GM21786 (cell line): ENCODE measurements around the gene PARN.
A peak's percentile ranks its signal among the peaks of the same experiment; 100 is the strongest.

ENCODE experiments used
- ATAC-seq: cut with Tn5 transposase; IDR thresholded peaks from one replicate; pipeline ENCODE4 v1.9.1; 2021; ENCODE audit not compliant: unreplicated experiment

PARN gene

DNA sequence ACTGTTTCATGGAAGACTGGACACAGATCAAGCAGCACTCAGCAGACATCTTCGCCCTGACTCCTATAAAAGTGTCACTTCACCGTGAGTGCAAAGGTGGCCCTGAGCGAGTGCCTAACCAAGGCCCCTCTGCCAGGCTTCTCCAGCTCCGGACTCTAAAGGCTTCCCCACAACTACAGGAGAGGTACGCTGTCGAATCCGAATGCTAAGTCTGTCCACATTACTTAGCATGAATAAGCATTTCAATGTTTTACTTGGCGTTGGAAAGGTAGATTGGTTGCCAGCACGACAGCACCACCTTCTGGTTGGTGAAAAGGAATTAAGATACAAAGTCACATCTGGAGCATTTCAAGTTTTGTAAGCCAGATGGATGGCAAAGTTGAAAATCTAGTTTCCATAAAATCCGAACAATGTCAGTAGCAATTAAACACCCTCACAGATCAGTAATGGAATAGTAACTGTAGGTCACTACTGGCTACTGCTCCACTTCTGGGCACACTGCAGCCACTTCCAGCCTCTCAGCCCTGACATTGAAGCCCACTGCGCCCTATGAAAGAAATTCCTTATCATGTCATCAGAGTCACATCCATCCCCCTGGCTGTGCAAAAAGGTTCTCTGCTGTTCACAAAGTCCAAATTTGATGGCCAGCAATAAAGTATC is 100.9 kb downstream of the PARN start:
- no peak for ATAC-seq

DNA sequence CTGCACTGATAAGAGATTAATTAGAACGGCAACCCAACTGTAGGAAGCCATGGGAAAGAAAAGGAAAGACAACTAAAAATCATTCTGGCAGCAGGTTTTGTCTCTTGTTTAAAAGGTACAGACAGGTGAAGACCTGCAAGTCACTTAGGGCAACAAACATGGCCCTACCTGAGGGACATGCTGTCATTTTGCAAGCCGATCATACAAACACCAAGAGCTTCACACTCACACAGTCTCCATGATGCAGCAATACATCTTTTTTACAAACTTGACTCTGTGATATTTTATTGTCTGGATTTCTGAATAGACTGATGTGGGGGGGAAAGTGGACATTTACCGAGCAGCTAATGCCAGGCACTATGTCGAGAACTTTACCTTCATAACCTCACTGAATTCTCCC is 101.8 kb downstream of the PARN start:
- ATAC-seq: no peak

GRCh38 chr16:14527411-14528044 is 102.5 kb downstream of the PARN start:
- ATAC-seq: no peak

DNA sequence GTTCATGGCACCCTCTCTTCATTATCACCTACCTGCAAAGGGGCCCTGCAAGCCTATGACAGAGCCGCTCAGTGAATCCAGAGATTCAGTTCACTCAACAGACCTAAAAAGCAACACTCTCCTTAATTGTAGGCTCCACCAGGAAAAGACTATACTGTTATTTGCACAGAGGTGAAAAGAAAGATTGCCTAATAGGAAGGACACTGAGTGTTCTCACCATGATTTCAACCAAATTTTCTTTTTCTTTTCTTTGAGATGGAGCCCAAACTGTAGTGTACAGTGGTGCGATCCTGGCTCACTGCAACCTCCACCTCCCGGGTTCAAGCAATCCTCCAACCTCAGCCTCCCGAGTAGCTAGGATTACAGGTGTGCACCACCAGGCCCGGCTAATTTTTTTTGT is 104.5 kb downstream of the PARN start:
- no peak for ATAC-seq

- ATAC-seq: no peak
These were observed 105.1 kb downstream of the PARN start for GRCh38 chr16:14524979-14525378.

DNA sequence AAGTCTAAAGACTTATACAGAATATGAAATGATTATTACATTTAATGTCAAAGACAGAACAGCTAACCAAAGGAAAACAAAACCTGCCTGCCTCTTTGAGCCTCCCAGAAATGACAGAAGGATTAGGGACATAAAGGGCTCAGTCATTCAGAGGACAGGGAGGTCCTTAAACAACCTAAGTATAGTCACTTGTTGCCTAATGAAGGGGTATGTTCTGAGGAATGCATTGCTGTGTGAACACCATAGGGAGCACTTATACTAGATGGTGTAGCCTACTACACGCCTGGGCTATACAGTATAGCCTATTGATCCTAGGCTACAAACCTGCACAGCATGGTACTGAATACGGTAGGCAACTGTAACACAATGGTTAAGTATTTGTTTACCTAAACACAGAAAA is 106.4 kb downstream of the PARN start:
- no peak for ATAC-seq

- no peak for ATAC-seq
These were observed 107.4 kb downstream of the PARN start for GRCh38 chr16:14522671-14523070.

GRCh38 chr16:14520753-14521152 is 109.3 kb downstream of the PARN start:
- ATAC-seq: no peak

DNA sequence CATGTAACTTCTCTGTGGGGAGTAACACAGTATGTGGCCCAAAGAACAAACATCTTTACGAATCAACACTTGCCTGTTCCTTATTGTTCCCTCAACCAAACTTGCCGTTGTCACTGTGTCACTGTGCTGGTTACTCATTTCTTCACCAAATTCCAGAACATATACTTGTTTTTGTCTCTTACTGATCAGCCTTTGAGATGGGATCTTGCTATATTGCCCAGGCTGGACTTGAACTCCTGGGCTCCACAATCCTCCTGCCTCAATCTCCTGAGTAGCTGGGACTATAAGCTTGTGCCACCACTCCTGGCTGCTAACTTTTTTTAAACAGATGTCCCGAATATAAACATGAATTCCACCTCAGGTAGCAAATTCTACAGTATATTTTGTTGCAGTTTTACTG is 115.1 kb downstream of the PARN start:
- no peak for ATAC-seq

DNA sequence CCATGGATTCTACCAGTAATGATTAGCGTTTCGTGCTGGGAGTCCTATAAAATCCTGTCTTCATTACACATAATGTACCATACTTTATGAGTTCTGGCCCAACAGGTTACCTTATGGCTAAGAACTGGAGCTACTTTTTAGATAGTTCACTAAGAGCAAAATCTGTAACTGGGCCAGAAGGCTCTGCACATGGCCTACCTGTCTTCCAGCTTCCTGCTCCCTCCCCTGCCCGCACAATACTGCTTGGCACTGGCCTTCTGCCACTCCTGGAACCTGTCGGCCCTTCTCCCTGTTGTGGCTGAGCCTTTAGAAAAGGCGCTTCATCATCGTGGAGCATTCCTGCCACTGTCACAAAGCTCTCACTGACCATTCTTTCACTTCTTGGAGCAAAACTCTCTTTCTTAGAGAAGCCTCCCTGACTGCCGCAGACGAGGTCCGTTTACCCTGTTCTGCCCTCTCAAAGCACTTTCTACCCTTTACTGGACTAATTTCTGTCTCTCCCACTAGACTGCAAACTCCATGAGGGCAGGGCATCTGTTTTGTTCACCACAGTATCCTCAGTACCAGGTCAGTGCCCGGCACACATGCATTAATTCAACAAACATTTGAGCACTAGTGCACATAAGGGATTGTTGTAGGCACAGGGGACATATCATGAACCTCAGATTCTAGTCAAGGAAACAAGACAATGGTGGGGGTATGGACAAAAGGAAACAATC is 116.5 kb downstream of the PARN start:
- no peak for ATAC-seq

DNA sequence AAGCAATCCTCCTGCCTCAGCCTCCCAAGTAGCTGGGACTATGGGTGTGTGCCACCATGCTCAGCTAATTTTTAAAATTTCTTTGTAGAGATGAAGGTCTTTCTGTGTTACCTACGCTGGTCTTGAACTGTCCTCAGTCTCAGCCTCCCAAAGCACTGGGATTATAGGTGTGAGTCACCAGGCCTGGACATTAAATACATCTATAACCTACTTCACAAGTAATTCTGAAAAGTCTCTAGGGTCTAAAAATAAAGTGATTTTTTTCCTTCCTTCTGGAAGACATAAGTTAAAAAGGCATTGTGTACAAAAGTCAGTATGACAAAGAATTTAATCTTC is 118.3 kb downstream of the PARN start:
- no peak for ATAC-seq

- no peak for ATAC-seq
These were observed 118.9 kb downstream of the PARN start for GRCh38 chr16:14510939-14511799.

DNA sequence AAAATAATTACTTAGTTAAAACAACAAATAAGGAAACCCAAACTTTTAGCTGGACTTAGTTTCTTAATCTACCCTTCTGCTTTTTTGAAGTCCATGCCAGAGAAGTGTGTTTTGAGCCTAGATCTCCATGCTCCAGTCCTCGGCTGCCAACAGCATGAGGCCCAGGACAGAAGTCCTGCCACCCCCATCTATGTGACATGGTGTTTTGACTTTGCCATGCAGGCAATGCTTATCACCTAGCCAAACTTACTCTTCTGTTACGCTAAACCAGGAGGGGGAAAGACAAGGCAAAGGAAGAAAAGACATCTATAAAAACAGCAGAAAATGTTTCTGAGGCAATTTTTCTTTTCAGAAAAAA is 119.5 kb downstream of the PARN start:
- no peak for ATAC-seq

- no peak for ATAC-seq
These were observed 120.4 kb downstream of the PARN start for GRCh38 chr16:14509675-14510132.

- ATAC-seq: no peak
These were observed 121.0 kb downstream of the PARN start for GRCh38 chr16:14509055-14509454.

DNA sequence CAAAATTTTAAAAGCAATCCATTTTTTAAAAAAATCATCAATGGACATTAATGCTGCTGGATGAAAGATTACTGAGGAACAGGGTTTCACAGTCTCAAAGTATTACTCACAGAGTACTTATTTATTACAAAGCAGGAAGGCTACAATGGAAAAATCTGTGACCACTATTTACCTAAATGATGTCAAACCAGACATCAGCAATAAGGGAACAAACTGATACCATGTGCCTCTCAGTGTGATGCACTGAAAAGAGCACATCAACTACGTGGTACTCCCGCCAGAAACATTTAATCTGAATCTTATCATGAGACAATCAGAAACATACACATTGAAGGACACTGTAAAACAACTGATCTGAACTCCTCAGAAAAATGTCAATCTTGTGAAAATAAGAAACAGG is 124.2 kb downstream of the PARN start:
- no peak for ATAC-seq

DNA sequence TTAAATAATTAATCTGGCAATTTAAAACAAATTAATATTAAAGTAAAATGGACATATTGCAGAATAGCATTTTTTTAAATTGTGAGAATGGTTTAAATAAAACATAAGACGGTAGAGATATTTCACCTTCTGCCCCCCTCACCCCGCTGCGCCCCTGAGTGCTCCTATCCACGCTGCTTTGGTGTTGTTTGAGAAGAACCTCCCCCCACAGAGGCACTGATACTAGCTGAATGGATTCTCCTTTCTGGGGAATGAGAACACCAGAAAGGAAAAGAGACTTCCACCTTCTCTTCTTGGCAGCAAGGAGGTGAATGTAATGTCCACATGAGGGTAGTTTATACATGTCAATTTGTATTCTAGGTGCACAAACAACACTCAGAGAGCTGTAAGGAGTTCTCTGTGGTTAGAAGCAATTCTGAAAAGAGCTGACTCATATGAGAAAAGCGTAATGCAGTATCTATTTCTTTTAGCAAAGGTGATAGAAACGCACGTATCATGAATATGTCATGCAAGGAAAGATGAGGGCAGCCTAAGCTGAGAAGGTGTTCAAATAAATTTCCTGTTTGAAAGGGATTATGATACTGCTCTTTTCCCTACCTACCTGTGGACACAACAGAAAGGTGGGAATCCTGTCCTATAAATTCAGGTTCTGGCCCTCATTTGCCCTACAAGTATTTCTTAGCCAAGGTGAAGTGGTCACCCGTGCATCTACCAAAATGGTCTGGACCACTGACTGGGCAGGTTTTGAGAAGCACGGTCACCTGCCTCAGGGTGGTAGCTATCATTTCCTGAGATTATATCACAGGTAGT is 126.9 kb downstream of the PARN start:
- ATAC-seq: peak; percentile 76

DNA sequence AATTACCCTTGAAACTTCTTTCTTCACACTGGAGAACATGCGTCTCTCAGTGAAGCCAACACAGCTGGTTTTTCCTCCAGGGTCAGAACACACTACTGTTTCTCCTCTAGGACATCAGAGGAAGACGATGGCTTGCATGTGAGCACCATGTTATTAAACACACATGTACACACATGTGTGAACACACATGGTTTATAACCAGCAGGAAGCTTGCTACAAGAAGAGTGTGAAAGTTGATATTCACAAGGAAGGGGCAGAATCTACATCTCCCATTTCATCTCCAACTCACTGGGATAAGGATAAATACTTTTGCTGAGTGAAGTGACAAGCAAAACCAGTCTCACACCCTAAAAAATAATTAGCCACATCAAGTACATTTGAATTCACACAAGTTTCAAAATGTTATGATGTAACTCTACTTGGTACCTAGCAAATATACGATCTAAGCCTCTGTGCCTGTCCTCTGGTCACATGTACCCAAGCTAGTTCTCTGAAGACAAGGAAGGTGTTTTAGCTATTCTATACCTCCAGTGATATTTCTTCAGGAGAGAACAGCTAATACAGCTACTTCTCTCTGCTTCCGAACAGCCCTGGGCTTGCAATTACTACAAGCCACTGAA is 127.7 kb downstream of the PARN start:
- ATAC-seq: no peak

GRCh38 chr16:14501331-14502255 is 128.5 kb downstream of the PARN start:
- no peak for ATAC-seq
